HG02759 (cell line): ENCODE measurements around the gene CCDC68.
"Not testable (repeated sequence)": the region's sequence is repeated elsewhere in the genome, so short reads cannot be mapped to it uniquely, and the experiment has no call there.

Source experiments
- ATAC-seq: cut with Tn5 transposase; IDR thresholded peaks from one replicate; pipeline ENCODE4 v1.9.1; 2021; ENCODE audit warnings: mild to moderate bottlenecking, moderate library complexity; ENCODE audit not compliant: unreplicated experiment

CCDC68 gene

GRCh38 chr18:54878659-54879358, 80.5 kb downstream of the CCDC68 start:
- ATAC-seq: no peak

DNA sequence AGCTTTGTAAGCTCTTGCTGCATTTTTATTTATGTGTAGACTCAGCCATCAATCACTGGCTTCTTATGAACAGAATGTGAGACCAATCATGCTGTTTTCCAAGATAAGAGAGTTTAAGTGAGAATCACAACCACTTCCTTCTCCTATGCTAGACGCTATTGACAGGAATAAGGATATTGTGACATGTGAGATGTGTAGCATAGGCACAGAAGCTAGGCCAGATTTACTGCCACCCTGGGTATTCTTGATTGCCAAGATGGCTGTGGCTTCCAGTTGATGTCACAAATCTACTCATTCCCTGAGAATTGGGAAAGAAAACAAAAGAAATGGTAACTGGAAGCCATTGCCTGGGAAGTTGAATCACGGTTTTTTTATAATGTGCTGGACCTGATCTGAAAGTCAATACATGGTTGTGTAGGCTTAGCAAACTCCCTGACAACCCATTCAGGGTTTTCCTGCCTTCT, 81.1 kb downstream of the CCDC68 start:
- no peak for ATAC-seq

GRCh38 chr18:54877076-54877475, 82.2 kb downstream of the CCDC68 start:
- ATAC-seq: no peak

DNA sequence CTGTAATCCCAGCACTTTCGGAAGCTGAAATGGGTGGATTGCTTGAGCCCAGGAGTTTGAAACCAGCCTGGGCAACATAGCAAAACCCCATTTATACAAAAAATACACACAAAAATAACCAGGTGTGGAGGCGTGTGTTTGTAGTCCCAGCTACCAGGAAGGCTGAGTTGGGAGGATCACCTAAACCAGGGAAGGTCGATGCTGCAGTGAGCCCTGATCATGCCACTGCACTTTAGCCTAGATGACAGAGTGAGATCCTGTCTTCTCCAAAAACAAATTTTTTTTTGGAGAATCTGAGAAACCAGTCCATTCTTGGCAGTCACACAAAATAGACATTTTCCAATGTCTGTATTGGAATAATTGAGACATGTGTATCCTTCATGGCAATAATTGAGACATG, 84.2 kb downstream of the CCDC68 start:
- ATAC-seq: no peak

DNA sequence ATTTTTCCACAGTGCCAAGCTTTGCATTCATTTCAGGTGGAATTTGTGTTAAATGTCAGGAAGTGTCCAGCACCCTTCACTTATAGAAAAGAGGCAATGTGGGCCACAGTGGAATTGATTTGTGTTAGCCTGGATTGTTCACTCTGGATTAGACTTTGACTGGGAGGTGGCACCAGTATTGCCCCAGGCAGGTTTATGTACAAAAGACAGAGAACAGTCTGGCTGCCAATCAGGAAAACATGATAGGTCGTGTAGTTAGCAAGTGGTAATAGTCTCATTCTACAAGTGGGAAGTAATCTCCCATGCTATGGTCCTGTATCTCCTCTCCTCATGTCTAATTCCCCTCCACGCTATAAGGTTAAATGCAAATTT, 85.4 kb downstream of the CCDC68 start:
- no peak for ATAC-seq

DNA sequence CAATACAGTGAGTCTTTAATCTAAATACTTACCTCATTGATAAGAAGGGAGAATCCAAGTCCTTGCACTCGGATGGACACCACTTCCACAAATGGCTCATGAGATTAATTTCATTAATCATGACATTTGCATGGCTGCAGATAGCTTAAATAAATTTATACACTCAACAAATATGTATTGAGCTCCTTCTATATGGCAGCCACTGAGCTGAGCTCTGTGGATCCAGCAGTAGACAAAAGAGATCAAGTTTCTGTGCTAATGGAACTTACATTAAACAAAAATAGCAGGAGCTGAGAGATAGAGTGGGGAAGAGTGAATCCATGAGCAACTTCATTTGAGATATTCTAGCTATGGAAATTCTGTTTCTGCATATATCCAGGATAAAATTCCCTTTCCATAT, 86.6 kb downstream of the CCDC68 start:
- ATAC-seq: no peak

- no peak for ATAC-seq
Measured at GRCh38 chr18:54871231-54871630, 88.0 kb downstream of the CCDC68 start.

GRCh38 chr18:54867131-54867530, 92.1 kb downstream of the CCDC68 start:
- ATAC-seq: no peak

DNA sequence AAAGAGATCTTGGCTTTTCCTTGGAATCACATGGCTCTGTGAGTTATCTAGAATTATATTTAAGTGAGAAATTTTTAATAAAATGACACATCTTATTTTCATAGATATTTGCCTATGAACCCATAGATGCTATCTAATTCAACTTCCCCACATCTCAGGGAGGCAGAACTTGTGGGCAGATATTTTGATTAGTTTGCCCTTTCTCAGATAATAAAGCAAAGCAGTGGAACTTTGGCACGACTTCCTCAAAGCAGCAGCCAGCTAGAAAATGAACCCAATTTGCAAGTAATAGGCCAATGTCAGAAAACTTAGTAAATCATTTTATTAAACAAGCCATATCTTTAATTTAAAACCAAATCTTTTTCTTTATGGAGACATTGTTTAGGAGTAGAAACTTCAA, 98.3 kb downstream of the CCDC68 start:
- ATAC-seq: no peak

DNA sequence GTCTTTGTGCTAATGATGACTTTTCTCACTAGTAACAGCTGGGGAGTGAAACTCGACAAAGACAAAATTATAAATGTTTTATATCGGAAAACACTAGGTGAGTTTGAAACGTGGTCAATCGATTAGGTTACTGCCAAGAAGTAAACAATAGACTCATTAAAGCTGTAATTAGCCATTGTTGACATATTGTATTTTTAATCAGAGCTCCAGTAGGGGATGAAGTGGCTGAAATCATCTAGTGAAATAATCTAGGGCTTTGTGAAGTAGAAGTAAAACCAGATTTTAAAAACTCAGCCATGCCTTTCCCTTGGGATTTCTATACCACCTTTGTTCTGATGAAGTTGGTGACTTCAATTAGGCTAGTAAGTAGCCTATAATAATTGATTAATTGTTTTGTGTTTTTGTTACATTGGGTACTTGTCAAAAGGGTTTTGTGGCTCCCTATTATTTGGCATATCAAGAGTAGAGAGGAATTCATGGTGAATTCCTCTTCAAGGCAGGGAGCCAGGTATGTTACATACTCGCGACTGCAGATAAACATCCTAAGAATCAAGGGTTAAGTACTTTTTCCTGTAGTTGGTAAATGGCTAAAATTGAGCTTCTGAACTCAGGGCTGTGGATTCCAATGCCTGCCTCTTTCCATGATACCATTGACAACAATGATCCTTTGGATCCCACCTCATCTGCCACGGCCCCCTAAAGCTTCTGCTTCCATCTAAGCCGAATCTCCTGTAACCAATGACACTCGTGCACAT, 99.4 kb downstream of the CCDC68 start:
- ATAC-seq: no peak

GRCh38 chr18:54857499-54857898, 101.8 kb downstream of the CCDC68 start:
- no peak for ATAC-seq

DNA sequence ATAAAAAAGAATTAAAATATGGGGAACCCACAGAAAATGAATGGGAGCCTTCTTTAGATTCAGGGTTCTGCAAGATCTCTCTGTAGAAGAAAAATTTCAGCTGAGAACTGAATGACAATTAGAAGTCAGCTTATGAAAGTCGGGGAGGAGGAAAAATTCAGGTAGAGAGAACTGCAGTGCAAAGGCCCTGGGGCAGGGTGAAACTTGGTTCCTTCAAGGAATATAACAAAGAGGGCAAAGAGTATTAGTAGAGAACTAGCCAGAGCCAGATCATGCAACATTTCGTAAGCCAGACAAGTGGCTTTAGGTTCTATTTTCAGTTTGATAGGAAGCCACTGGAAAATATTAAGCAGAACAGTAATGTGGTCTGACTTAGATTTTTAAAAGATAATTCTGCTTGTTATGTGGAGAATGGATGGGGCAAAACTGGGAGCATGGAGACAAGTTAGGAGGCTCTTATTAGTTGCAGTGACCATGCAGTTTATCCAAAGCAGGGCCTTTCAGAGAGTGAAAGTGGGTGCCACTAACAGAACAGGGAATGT, 103.1 kb downstream of the CCDC68 start:
- ATAC-seq: no peak

- ATAC-seq: not testable (repeated sequence)
Measured at GRCh38 chr18:54855050-54855449, 104.2 kb downstream of the CCDC68 start.

- no peak for ATAC-seq
Measured at GRCh38 chr18:54852780-54853675, 106.2 kb downstream of the CCDC68 start.
